ENCODE data around the gene TMEM255B.

TMEM255B gene

DNA sequence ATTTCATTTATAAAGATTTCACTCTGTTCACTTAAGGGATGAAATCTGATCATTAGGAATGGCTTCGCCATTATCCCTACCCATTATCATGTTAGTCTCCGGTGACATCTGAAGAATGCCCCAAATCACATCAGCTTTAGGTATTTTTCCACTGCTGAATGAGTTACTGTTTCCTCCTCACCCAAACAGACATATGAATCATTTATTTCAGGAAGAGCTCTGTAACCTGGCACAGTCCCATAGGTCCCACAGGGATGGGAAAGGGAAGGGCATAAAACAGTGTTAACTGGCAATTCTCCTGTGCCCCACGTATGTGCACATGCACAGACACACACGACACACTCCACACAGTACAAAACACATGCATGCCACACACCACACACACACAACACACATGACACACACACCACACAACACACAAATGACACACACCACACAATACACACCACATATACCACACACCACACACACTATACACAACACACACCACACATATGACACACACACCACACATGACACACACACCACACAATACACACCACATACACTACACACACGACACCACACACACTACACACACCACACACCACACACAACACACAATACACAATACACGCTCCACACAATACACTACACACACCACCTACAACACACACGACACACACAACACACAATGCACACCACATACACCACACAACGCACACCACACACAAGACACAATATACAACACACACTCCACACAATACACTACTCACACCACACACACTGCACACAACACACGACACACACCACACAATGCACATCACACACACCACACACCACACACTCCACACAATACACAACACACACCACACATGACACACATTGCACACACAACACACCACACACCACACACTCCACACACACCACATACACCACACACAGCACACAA, 15.4 kb downstream of the TMEM255B start:
- H3K9me3 ChIP-seq (ENCODE audit: low read length) = no peaks in the 10 kb centered on the region
- no peaks in the 10 kb centered on the region for H3K36me3 ChIP-seq (ENCODE audit: insufficient read depth, low read length)
- no peak overlapping the region for H3K9ac ChIP-seq (ENCODE audit: low read length)
- H3K4me3 ChIP-seq (ENCODE audit: low read depth in 1 of 2, low read length in 2 of 2) = no peak overlapping the region
- peaks cover 7 to 29% of the 10 kb centered on the region in 2 donors for H3K27me3 ChIP-seq (ENCODE audit: control insufficient read depth in 1 of 2, insufficient read depth in 2 of 2, low read length in 2 of 2)
- no peak overlapping the region for H3K27ac ChIP-seq (ENCODE audit: low read depth, low read length)
- H3K4me1 ChIP-seq (ENCODE audit: insufficient read depth, low read length) = no peaks in the 10 kb centered on the region

DNA sequence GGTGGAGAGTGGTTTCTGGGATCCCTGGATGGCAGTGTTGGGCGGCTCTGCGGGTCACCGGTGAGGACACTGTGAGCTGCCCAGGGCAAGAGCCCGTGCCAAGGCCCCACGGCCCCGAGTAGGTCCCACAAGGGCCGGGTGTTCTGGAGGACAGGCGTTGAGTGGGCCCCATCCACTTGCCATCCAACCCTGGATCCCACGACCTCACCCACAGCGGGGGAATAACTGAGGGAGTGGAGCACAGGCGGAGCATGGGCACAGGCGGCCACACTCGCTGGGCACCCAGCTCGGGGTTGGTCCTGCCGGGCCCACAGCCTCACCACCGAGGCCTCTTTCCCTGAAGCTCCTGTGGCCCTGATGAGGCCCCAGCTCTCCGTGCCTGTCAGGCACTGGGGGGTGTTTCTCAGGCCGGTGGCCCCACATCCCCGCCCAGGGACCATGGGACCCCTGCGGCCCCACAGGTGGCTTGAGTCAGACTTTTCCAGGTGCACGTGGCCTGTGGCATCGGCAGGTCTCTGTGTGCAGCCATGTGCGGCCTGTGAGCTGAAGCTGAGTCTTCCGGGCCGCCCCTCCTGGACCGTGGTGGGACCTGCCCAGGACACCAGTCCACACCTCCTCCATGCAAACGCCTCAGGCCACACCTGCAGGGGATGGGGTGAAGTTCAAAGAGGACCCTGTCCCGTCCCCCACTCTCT, 16.6 kb downstream of the TMEM255B start:
- Histone ChIP-seq H3K36me3 (ENCODE audit: insufficient read depth, low read length) (no peaks in the 10 kb centered on the region), H3K9me3 (ENCODE audit: low read length) (no peaks in the 10 kb centered on the region), H3K27ac (ENCODE audit: low read depth, low read length) (no peak overlapping the region), H3K27me3 (ENCODE audit: control insufficient read depth in 1 of 2, insufficient read depth in 2 of 2, low read length in 2 of 2) (peaks cover 7 to 29% of the 10 kb centered on the region in 2 donors), H3K4me1 (ENCODE audit: insufficient read depth, low read length) (no peaks in the 10 kb centered on the region), H3K4me3 (ENCODE audit: low read depth in 1 of 2, low read length in 2 of 2) (no peak overlapping the region), H3K9ac (ENCODE audit: low read length) (no peak overlapping the region)

DNA sequence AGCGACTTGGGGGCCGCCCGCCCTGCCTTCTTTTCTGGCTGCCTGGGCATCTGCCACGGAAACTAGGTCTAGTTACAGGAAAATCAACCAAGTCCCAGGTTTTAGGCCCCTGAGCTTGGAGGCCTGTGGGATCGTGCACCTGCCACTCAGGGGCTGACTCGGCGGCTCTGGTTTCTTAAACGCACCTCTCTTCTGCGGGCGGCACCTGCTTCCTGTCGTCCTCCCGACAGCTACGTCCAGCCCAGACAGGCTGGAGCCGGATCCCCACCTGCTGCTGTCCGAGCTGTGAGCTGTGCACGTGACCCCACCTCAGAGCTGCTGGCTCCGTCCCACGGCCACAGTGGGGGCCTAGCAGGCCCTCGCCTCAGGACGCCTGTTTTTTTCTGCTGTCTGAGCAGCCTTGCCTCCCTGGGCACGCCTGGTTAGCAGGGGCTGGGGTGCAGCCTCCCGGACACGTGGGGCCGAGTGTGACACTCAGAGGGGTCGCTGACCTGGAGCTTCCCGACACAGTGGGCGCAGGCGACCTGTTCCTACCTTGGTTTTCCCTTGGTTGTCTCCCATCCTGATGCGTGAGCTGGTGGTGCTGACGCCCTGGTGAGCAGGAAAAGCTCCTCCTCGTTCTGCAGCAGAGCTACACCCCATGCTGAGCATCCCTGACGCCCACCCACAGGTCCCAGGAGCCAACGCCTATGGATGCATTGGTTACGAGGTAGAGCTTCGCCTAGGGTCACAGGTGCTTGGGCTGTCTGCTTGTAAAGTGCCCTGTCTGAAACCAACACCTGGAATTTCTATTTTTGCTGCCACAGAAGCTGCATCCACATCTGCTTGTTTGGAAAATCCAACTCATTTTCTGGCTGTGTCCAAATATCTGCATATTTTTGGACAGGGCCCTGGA, 17.5 kb downstream of the TMEM255B start:
- H3K27me3 ChIP-seq (ENCODE audit: control insufficient read depth in 1 of 2, insufficient read depth in 2 of 2, low read length in 2 of 2) = peaks cover 7 to 29% of the 10 kb centered on the region in 2 donors
- H3K36me3 ChIP-seq (ENCODE audit: insufficient read depth, low read length) = no peaks in the 10 kb centered on the region
- H3K4me1 ChIP-seq (ENCODE audit: insufficient read depth, low read length) = no peaks in the 10 kb centered on the region
- H3K9me3 ChIP-seq (ENCODE audit: low read length) = no peaks in the 10 kb centered on the region
- H3K27ac ChIP-seq (ENCODE audit: low read depth, low read length) = no peak overlapping the region
- no peak overlapping the region for H3K4me3 ChIP-seq (ENCODE audit: low read depth in 1 of 2, low read length in 2 of 2)
- no peak overlapping the region for H3K9ac ChIP-seq (ENCODE audit: low read length)

DNA sequence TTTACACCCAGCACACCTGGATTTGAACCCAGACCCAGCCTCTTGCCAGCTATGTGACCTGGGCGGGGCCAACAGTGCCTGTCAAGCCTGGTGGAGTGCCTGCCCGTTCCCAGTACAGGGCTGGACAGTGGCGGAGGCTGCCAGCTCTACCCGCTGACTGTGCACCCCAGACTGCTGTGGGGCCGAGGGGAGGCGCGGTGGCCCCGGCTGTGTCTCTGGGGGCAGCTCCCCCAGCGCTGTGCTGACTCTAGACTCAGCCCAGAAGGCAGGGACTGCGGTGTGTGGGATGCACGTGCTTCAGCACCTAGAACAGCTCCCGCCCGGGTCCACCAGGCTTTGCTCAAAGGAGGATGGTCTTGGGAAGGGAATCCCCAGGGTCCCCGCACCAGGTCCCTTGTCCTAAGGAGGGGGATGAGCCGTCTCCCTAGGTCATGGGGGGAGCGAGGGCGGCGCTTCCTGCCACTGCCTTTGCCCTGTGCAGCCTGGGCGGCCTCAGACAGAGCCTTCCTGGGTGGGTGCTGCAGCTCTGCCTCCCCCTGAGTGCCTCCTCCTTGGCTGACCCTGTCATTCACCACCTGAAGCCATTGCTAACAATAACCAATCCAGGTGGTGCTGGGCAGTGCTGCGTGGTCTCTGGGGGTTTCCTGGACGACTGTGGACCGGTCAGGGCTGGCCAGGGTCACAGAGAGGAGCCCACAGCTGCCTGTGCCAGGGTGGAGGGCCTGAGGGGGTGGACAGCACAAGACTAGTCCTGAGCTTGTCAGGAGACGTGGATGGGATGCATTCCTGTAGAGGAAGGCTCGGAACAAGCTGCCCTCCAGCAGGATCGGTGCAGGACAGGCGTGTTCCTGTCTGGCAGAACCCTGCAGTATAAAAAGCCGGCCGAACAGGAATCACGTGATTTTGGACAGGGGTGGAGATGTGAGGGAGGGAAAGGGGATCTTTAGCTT, 18.6 kb downstream of the TMEM255B start:
- Histone ChIP-seq H3K36me3 (ENCODE audit: insufficient read depth, low read length) (no peaks in the 10 kb centered on the region), H3K9ac (ENCODE audit: low read length) (no peak overlapping the region), H3K27me3 (ENCODE audit: control insufficient read depth in 1 of 2, insufficient read depth in 2 of 2, low read length in 2 of 2) (peaks cover 7 to 29% of the 10 kb centered on the region in 2 donors), H3K9me3 (ENCODE audit: low read length) (no peaks in the 10 kb centered on the region), H3K27ac (ENCODE audit: low read depth, low read length) (no peak overlapping the region), H3K4me1 (ENCODE audit: insufficient read depth, low read length) (no peaks in the 10 kb centered on the region), H3K4me3 (ENCODE audit: low read depth in 1 of 2, low read length in 2 of 2) (no peak overlapping the region)

DNA sequence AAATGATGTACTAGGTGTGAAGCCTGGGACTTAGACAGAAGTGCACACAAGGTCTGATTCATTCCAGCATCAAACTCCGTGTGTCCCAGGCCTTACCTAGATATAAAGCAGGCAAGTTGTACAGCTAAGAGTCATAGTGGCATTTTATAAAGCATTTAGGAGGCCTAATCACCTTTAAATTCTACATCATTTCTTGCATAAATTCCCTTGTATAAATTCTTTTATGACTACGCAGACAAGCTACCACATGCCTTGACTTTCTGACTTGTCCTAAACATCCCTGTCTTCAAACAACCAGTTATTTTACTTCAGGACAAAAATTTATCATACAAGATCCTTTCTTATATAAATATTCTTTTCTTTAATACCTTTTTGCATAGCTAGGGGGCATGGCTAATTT, 22.5 kb downstream of the TMEM255B start:
- Histone ChIP-seq H3K9ac (ENCODE audit: low read length) (no peak overlapping the region), H3K36me3 (ENCODE audit: insufficient read depth, low read length) (no peaks in the 10 kb centered on the region), H3K27ac (ENCODE audit: low read depth, low read length) (no peak overlapping the region), H3K27me3 (ENCODE audit: control insufficient read depth in 1 of 2, insufficient read depth in 2 of 2, low read length in 2 of 2) (peaks cover 7 to 15% of the 10 kb centered on the region in 2 donors), H3K4me3 (ENCODE audit: low read depth in 1 of 2, low read length in 2 of 2) (no peak overlapping the region), H3K4me1 (ENCODE audit: insufficient read depth, low read length) (no peaks in the 10 kb centered on the region), H3K9me3 (ENCODE audit: low read length) (no peaks in the 10 kb centered on the region)

DNA sequence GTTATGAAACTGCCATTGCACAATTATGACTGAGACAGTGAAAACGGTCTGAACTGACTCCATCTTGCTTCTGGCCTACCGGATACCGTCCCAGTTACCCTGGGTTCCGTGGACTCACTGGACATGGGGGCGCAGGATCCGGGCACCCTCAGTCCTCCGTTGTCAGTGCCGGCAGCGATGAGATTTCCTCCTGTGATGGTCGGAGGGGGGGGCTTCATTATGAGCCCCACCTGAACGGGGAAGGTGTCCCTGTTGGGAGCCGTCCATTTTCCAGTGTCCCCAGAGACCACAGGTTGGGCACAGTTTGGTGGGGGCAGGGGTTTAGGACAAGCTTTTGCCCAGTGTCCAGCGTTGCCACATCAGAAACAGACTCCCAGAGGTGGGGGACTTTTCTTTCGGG, 23.4 kb downstream of the TMEM255B start:
- peaks cover 1 to 6% of the 10 kb centered on the region in 2 donors for H3K27me3 ChIP-seq (ENCODE audit: control insufficient read depth in 1 of 2, insufficient read depth in 2 of 2, low read length in 2 of 2)
- H3K9ac ChIP-seq (ENCODE audit: low read length) = no peak overlapping the region
- no peaks in the 10 kb centered on the region for H3K36me3 ChIP-seq (ENCODE audit: insufficient read depth, low read length)
- H3K4me1 ChIP-seq (ENCODE audit: insufficient read depth, low read length) = no peaks in the 10 kb centered on the region
- H3K9me3 ChIP-seq (ENCODE audit: low read length) = no peaks in the 10 kb centered on the region
- no peak overlapping the region for H3K27ac ChIP-seq (ENCODE audit: low read depth, low read length)
- no peak overlapping the region for H3K4me3 ChIP-seq (ENCODE audit: low read depth in 1 of 2, low read length in 2 of 2)

DNA sequence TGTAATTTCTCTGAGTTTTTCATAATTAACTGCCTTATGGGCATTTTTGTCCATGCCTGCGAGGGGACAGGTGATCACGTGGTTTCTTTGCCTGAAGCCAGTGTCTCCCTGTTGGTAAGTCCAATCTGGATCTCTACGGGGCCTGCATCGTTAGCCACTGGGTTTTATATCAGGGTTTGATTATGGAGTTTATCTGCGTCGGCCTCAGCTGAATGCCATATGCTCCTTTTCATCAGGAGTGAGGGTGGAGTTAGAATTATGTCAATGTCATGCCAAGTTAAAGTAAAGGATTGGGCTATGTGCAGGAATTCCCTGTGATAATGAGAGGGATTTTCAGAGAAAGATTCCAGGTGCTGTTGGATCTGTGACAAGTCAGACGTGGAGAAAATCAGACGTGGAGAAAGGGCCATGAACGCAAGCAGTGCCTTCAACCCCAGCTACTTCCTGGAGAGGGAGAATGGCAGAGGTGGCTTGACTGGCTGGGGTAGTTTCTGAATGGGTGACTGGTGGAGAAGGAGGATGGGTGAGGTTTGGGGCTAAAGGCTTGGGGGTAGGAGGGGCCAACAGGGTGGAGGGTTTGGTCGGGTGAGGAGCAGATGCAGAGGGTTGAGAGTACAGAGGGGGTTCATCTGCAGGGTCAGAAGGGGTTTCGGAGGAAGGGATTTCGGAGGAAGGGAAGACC, 24.3 kb downstream of the TMEM255B start:
- Histone ChIP-seq H3K4me1 (ENCODE audit: insufficient read depth, low read length) (no peaks in the 10 kb centered on the region), H3K27me3 (ENCODE audit: control insufficient read depth in 1 of 2, insufficient read depth in 2 of 2, low read length in 2 of 2) (no peaks in the 10 kb centered on the region), H3K27ac (ENCODE audit: low read depth, low read length) (no peak overlapping the region), H3K4me3 (ENCODE audit: low read depth in 1 of 2, low read length in 2 of 2) (no peak overlapping the region), H3K9ac (ENCODE audit: low read length) (no peak overlapping the region), H3K36me3 (ENCODE audit: insufficient read depth, low read length) (no peaks in the 10 kb centered on the region), H3K9me3 (ENCODE audit: low read length) (no peaks in the 10 kb centered on the region)

DNA sequence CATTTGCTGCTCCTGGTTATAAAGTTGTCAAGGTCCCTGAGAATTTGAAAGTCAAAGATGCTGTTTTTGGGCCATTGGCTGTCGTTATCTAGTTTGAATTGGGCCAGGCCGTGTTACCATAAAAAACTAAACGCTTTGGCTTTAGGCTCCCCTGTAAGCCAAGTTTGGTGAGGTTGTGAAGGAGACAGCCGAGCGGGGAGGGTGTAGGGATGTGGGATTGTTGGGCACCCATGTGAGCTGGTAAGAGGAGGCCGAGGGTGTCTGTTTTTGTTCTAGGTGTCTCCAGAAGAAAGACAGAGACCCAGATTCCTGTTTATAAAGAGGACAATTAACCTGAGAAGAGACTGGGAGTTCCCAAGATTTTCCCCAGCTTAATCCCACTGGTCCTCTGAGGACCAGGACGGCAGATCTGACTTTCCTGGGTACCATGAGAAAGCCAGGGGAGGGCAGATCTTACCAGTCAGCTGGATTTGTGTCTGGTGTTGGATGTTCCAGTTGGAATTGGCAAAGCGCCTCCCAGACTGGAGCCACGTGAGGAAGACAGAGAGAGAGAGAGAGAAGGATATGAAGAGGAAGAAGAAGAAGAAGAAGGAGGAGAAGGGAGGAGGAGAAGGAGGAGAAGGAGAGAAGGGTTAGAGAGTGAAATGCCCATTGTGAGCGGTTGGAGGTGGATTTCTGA, 25.1 kb downstream of the TMEM255B start:
- H3K9ac ChIP-seq (ENCODE audit: low read length) = no peak overlapping the region
- no peaks in the 10 kb centered on the region for H3K4me1 ChIP-seq (ENCODE audit: insufficient read depth, low read length)
- H3K27ac ChIP-seq (ENCODE audit: low read depth, low read length) = no peak overlapping the region
- H3K4me3 ChIP-seq (ENCODE audit: low read depth in 1 of 2, low read length in 2 of 2) = no peak overlapping the region
- no peaks in the 10 kb centered on the region for H3K36me3 ChIP-seq (ENCODE audit: insufficient read depth, low read length)
- H3K9me3 ChIP-seq (ENCODE audit: low read length) = no peaks in the 10 kb centered on the region
- H3K27me3 ChIP-seq (ENCODE audit: control insufficient read depth in 1 of 2, insufficient read depth in 2 of 2, low read length in 2 of 2) = no peaks in the 10 kb centered on the region

DNA sequence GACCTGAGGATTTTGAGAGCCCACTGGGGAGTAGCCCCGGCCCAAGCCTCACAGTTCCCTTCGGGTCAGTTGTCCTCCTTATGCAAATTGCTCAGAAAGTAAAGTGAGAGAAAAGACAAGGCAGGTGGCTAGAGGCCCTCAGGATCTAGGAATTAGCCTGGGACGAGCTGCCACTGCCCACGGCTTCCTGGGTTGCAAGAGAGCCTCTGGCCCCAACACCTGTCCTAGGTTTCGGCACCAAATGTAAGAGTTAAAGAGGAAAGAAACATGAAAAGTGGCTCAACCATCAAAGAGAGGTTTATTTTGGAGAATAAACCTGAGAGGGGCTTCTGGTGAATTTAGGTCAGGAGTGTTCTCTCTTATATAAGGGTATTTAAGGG, 25.6 kb downstream of the TMEM255B start:
- H3K27ac ChIP-seq (ENCODE audit: low read depth, low read length) = no peak overlapping the region
- H3K9ac ChIP-seq (ENCODE audit: low read length) = no peak overlapping the region
- no peaks in the 10 kb centered on the region for H3K27me3 ChIP-seq (ENCODE audit: control insufficient read depth in 1 of 2, insufficient read depth in 2 of 2, low read length in 2 of 2)
- no peaks in the 10 kb centered on the region for H3K9me3 ChIP-seq (ENCODE audit: low read length)
- no peaks in the 10 kb centered on the region for H3K4me1 ChIP-seq (ENCODE audit: insufficient read depth, low read length)
- H3K36me3 ChIP-seq (ENCODE audit: insufficient read depth, low read length) = no peaks in the 10 kb centered on the region
- H3K4me3 ChIP-seq (ENCODE audit: low read depth in 1 of 2, low read length in 2 of 2) = no peak overlapping the region
